Gastrocnemius medialis (tissue), 4 donors: ENCODE results near the gene TMEM61.

ENCODE experiments used
- POLR2A ChIP-seq, 2 donors: fragments of 450-650 bp; IDR thresholded peaks; one replicate each; pipeline ENCODE4 v1.6.1; 2017; ENCODE audit warnings: antibody characterized with exemption in 2 of 2, mild to moderate bottlenecking in 2 of 2, moderate library complexity in 2 of 2
- TF ChIP-seq, protein P1 (sequence below), 5 experiments: fragments of 450-650 bp in 3 of 5; fragments of 200-600 bp in 2 of 5; sonication (generic) in 2 of 5; IDR thresholded peaks in 4 of 5; conservative IDR thresholded peaks in 1 of 5; 1 replicate in 4 of 5; 2 replicates in 1 of 5; pipeline ENCODE4 v1.5.1; 2016 to 2019; ENCODE audit warnings: antibody characterized with exemption in 5 of 5, mild to moderate bottlenecking in 3 of 5, moderate library complexity in 3 of 5

DNA sequence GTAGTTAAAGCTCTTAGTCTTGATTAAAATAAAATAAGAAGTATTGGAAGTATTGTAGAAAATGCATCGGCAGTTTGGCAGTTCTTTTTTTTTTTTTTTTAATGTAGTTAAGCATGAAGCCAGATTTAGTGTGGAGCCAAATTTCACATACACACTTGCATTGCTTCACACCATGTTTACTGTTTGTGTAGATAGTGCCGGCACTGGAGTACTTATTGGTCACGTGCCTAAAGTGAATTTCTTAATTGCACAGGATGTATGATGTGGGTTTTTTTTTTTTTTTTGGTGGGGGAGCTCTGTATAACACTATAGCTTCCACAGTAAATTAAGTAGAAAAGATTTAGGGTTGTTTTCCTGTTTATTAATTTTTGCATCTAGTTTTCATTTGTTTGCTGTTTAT is 21.2 kb upstream of the TMEM61 start:
- TF ChIP-seq, protein P1, sequence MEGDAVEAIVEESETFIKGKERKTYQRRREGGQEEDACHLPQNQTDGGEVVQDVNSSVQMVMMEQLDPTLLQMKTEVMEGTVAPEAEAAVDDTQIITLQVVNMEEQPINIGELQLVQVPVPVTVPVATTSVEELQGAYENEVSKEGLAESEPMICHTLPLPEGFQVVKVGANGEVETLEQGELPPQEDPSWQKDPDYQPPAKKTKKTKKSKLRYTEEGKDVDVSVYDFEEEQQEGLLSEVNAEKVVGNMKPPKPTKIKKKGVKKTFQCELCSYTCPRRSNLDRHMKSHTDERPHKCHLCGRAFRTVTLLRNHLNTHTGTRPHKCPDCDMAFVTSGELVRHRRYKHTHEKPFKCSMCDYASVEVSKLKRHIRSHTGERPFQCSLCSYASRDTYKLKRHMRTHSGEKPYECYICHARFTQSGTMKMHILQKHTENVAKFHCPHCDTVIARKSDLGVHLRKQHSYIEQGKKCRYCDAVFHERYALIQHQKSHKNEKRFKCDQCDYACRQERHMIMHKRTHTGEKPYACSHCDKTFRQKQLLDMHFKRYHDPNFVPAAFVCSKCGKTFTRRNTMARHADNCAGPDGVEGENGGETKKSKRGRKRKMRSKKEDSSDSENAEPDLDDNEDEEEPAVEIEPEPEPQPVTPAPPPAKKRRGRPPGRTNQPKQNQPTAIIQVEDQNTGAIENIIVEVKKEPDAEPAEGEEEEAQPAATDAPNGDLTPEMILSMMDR (IDR thresholded peaks at IDR 0.05 in 4 of 5, conservative IDR thresholded peaks at IDR 0.05 in 1 of 5), result no peak
- no peak for TF ChIP-seq POLR2A (IDR thresholded peaks at IDR 0.05)
